Activated naive CD4-positive, alpha-beta T cell treated with Interleukin-2 at 50 U/mL for 16 hours (primary cell): Measurements from ENCODE around the gene DNAJC13.
"Not testable (repeated sequence)": the region's sequence is repeated elsewhere in the genome, so short reads cannot be mapped to it uniquely, and the experiment has no call there.

Experiments
- DNase-seq: peaks from one replicate; pipeline ENCODE4 v3.0.0-alpha.2; 2020

The DNAJC13 gene

DNA sequence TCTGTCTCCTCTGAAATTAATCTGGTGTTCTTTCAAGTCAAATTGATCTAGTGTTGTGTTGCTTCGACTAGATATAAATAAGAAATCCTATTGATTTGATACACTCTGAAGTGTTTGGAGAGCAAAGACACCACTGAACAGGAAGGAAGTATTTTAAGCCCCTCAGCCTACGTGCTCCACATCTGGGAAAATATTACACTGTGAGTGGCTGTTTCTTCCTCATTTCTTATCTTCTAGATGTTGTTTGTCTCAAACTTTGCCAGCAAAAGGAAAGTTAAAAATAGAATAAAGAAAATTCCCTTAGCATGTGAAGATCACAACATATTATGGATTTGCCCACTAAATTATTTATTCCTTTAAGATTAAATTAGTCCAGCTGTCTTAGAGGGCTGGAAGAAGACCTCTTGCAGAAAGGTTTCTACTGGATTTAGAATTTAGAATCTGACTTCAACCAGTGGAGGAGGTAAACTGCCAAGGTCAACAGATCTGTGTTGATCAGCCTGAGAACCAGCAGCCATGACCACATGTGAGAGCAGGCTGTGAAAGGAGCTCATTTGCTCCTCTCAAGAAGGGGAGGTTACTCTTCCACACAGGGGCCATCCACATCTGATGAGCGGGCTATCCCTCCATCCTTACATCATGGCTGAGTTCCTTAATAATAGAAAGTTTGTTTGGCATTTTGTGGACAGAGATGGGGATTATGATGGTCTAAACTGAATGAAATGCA lies 133.4 kb downstream of the DNAJC13 start:
- no peak for DNase-seq

DNA sequence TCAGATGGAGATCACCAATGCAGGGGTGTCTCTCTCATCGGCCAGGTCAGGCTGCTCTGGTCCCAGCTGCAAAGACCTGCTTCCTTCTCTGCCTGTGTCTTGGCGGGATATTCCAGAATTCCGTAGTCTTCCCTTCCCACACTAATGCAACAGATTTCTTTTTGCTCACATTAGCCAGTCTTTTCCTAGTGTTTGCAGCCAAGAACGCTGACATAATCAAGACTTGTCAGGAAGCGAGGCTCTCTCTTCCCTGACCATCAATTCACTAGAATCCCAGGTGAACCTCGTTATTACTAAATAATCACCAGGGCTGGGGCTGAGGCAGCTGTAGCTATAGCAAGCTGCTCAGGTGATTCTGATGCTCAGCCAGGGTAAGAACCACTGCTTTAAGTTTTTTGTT lies 136.5 kb downstream of the DNAJC13 start:
- no peak for DNase-seq

- DNase-seq = no peak
Measured at GRCh38 chr3:132554437-132554836, 137.1 kb downstream of the DNAJC13 start.

DNA sequence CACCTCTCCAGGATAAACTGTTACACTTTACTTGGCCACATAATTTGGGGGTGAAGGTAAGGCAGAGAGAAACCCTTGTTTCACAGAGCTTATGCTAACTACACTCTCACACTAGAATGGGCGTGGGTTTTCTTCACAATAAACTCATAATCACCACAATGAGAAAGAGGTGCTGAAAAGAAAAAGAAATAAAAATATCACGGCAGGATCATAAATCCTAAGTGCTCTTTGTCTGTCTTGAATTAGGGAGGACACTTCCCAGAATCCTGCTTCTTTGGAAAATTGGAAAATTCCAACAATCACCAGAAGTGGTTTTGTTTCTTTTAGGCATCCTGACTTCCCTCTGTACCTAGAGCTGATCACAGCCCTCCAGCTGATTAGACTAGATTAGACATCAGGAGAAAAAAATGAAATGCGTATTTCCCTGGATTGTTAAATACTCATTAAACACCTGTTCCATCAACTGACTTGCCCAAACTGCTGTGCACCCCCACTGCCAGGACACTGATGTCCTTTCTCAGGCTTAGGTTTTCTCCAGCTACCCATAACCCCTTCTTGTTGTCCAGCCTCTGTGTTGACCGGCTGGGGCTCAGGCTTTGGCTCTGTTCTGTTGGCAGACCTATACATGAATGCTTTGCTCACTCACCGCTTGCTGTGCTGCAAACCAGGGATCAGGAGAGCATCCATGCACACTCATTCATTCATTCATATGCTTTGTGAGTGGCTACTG lies 138.2 kb downstream of the DNAJC13 start:
- DNase-seq = no peak

DNA sequence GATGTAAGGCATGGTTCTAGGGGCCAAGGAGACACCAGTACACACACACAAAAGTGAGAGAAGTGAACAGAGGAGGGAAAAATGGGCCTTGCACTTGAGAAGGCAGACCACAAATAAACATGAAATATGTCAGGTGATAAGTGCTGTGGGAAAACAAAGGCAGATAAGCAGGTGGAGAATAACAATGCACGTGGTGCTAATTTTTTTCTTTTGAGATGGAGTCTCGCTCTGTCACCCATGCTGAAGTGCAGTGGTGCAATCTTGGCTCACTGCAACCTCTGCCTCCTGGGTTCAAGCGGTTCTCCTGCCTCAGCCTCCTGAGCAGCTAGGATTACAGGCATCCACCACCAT lies 138.7 kb downstream of the DNAJC13 start:
- DNase-seq = not testable (repeated sequence)

- DNase-seq = no peak
Measured at GRCh38 chr3:132556508-132557159, 139.3 kb downstream of the DNAJC13 start.

GRCh38 chr3:132561003-132561402 lies 143.7 kb downstream of the DNAJC13 start:
- DNase-seq = no peak

- DNase-seq = no peak
Measured at GRCh38 chr3:132563420-132564069, 146.2 kb downstream of the DNAJC13 start.

GRCh38 chr3:132564070-132564465 lies 146.8 kb downstream of the DNAJC13 start:
- DNase-seq = no peak

DNA sequence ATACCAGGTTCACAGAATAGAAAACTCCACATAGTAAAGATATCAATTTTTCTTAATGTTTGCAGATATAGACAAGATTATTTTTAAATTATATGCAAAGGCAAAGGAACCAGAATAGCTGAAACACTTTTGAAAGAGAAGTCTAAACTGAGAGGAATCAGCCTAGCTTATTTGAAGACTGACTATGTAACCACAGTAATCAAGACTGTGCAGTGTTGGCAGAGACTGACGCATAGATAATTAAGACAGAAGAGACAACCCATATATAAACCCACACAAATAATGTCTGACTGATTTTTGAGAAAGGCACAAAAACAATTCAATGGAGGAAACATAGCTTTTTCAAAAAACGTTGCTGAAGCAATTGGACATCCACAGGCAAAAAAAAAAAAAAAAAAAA lies 151.1 kb downstream of the DNAJC13 start:
- DNase-seq = no peak

GRCh38 chr3:132569153-132569552 lies 151.9 kb downstream of the DNAJC13 start:
- no peak for DNase-seq

DNA sequence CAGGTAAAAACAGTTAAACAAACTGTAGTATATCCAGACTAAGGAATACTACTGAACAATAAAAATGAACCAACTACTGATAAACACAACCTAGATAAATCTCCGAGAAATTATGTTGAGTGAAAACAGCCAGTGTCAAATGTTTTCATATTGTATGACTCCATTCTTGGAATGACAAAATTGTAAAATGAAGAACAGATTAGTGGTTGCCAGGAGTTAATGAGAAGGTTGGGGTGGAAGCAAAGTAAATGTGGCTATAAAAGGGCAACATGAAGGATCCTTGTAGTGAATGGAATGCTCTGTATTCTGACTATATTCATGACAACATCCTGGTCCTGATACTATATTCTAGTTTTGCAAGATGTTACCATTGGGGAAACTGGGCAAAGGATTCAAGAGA lies 152.3 kb downstream of the DNAJC13 start:
- no peak for DNase-seq

GRCh38 chr3:132570016-132570415 lies 152.7 kb downstream of the DNAJC13 start:
- DNase-seq = no peak

DNA sequence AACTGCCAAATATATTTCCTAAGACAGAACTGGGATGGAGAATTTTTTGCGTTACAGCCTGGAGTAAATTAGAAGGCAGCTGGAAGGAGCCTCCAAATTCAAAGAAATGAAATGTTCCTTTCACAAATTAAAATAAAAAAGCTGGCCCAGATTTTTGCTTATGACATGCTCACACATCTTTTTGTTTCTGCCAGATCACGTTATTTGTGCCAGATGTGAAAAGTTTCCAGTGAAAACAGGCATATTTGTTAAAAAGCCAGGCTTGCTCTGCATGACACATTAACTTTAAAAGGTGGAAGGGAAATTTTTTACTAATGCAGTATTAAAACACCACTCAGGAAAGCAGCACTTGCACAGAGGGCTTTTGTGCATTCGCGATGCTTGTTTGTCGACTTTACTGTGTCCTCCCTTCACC lies 156.5 kb downstream of the DNAJC13 start:
- no peak for DNase-seq

GRCh38 chr3:132587401-132587800 lies 170.1 kb downstream of the DNAJC13 start:
- no peak for DNase-seq
